Esophagus squamous epithelium (tissue), 5 donors: Measurements from ENCODE around the gene TIAL1. TPM values are rescaled to one million over a fixed set of nuclear protein-coding genes. Genes with fewer than 3 reads are reported as not detected.
"Not testable (repeated sequence)": the region's sequence is repeated elsewhere in the genome, so short reads cannot be mapped to it uniquely, and the experiment has no call there.

Experiments
- DNase-seq: peaks from one replicate; lab custom pipeline; 2025; lab: John Stamatoyannopoulos, UW
- H3K27ac ChIP-seq, 4 donors: fragments of 200-600 bp; sonication (generic); one replicate each; pipeline ENCODE4 v1.5.1; 2016 to 2019; ENCODE audit warnings: mild to moderate bottlenecking in 1 of 4
- H3K27me3 ChIP-seq, 4 donors: fragments of 200-600 bp; sonication (generic); 1 replicate in 3 of 4; 2 replicates in 1 of 4; pipeline versions ENCODE4 v1.5.1 to v1.6.0; 2017 to 2021; ENCODE audit warnings: antibody characterized with exemption in 1 of 4
- H3K36me3 ChIP-seq, 3 donors: fragments of 200-600 bp; sonication (generic); one replicate each; pipeline ENCODE4 v1.5.1; 2016 to 2019
- H3K4me1 ChIP-seq, 3 donors: fragments of 200-600 bp; sonication (generic); one replicate each; pipeline ENCODE4 v1.5.1; 2017 to 2019
- H3K4me3 ChIP-seq, 4 donors: fragments of 200-600 bp; sonication (generic); 1 replicate in 3 of 4; 2 replicates in 1 of 4; pipeline ENCODE4 v1.5.1; 2016 to 2019; ENCODE audit warnings: mild to moderate bottlenecking in 2 of 4, moderate library complexity in 1 of 4
- H3K9me3 ChIP-seq, 3 donors: fragments of 200-600 bp; sonication (generic); one replicate each; pipeline ENCODE4 v1.5.1; 2016 to 2019
- POLR2A ChIP-seq, 4 donors: fragments of 450-650 bp; IDR thresholded peaks; one replicate each; pipeline ENCODE4 v1.6.1; 2017; ENCODE audit warnings: antibody characterized with exemption in 4 of 4, mild to moderate bottlenecking in 4 of 4, moderate library complexity in 3 of 4
- WGBS, 2 donors: methylation state at CpG; one replicate each; pipeline ENCODE4 v1.1.5; 2018; 5-methylcytosine and 5-hydroxymethylcytosine counted together
- intact Hi-C: fragments of 100-400 bp; cut with DNase I; formaldehyde crosslinking; loops from one replicate; pipeline ENCODE4 v1.15.0; 2022
- total RNA-seq, 4 donors: library from RNA; depleted of rRNA; stranded (reverse); fragments of >200 nt; gene quantifications; one replicate each; pipeline ENCODE4 v1.1.0, GENCODE V29; 2016
- TF ChIP-seq, protein P1 (sequence below), 6 experiments: fragments of 450-650 bp in 4 of 6; fragments of 200-600 bp in 2 of 6; sonication (generic) in 2 of 6; IDR thresholded peaks; one replicate each; pipeline ENCODE4 v1.5.1; 2016 to 2019; ENCODE audit warnings: antibody characterized with exemption in 6 of 6, mild to moderate bottlenecking in 4 of 6, moderate library complexity in 4 of 6
- donor health status: DM: yes; HTN: yes; CAD: no.

TIAL1 gene
- total RNA-seq, 4 donors from 2014 or later = 50.1 to 84.5 (median 65.2) TPM

- H3K36me3 ChIP-seq = no peaks in the 10 kb centered on the region
- intact Hi-C loops = no loop called here
- H3K4me1 ChIP-seq = peaks cover 6 to 27% (median 19%) of the 10 kb centered on the region in 3 donors
- TF ChIP-seq POLR2A (IDR thresholded peaks at IDR 0.05) = no peak
- TF ChIP-seq, protein P1, sequence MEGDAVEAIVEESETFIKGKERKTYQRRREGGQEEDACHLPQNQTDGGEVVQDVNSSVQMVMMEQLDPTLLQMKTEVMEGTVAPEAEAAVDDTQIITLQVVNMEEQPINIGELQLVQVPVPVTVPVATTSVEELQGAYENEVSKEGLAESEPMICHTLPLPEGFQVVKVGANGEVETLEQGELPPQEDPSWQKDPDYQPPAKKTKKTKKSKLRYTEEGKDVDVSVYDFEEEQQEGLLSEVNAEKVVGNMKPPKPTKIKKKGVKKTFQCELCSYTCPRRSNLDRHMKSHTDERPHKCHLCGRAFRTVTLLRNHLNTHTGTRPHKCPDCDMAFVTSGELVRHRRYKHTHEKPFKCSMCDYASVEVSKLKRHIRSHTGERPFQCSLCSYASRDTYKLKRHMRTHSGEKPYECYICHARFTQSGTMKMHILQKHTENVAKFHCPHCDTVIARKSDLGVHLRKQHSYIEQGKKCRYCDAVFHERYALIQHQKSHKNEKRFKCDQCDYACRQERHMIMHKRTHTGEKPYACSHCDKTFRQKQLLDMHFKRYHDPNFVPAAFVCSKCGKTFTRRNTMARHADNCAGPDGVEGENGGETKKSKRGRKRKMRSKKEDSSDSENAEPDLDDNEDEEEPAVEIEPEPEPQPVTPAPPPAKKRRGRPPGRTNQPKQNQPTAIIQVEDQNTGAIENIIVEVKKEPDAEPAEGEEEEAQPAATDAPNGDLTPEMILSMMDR (IDR thresholded peaks at IDR 0.05) = no peak
- DNase-seq = no peak
- no peaks in the 10 kb centered on the region for H3K27me3 ChIP-seq
- WGBS, 2 donors = 72 to 77% methylated on average over 6 to 9 of the region's 10 CpGs
- H3K27ac ChIP-seq = peak overlapping the region in 1 of 4 donors; percentile 9
- H3K4me3 ChIP-seq = no peak overlapping the region
- H3K9me3 ChIP-seq = no peaks in the 10 kb centered on the region
Measured at GRCh38 chr10:119620241-119621077, 23.7 kb upstream of the TIAL1 start.

DNA sequence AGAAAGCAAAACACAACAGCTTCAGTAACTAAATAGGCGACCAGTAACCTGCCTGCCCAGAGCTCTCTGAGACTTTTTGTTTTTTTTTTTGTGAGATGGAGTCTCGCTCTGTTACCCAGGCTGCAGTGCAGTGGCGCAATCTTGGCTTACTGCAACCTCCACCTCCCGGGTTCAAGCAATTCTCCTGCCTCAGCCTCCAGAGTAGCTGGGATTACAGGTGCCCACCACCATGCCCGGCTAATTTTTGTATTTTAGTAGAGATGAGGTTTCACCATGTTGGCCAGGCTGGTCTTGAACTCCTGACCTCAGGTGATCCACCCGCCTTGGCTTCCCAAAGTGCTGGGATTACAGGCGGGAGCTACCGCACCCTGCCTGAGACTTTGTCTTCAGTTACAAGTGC, 23.0 kb upstream of the TIAL1 start:
- peak overlapping the region in 1 of 4 donors; percentile 9 for H3K27ac ChIP-seq
- H3K4me1 ChIP-seq = peaks cover 6 to 27% (median 19%) of the 10 kb centered on the region in 3 donors
- DNase-seq, H3K27me3 ChIP-seq, H3K9me3 ChIP-seq, intact Hi-C loops, H3K36me3 ChIP-seq, H3K4me3 ChIP-seq: not testable (repeated sequence)
- 91 to 100% methylated on average over 3 to 8 of the region's 8 CpGs for WGBS, 2 donors

DNA sequence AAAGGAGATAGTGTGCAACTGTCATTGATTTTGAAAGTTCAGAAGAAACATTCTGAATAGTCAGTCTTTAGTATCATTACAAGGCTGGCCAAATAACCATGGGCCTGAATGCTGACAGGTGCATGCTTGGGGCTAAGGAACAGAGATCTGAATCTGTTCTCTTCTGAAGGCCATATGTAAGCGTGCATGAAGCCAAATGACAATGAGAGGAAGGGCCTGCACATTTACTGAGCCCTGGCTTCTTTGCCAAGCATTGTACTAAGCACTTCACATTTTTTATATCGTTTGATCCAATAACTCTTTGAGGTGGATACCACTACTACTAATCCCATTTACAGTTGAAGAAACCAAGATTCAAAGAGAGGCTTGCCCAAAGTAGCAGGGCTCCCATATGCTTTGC, 22.5 kb upstream of the TIAL1 start:
- DNase-seq = no peak
- Histone ChIP-seq H3K27me3 (no peaks in the 10 kb centered on the region), H3K36me3 (no peaks in the 10 kb centered on the region), H3K4me3 (no peak overlapping the region), H3K4me1 (peaks cover 6 to 27% (median 19%) of the 10 kb centered on the region in 3 donors), H3K27ac (peak overlapping the region in 3 of 4 donors; percentile 27 to 68 (median 62)), H3K9me3 (no peaks in the 10 kb centered on the region)
- intact Hi-C loops = no loop called here
- no peak for TF ChIP-seq POLR2A (IDR thresholded peaks at IDR 0.05)
- TF ChIP-seq, protein P1 (IDR thresholded peaks at IDR 0.05) = no peak
- WGBS, 2 donors = 35 to 55% methylated on average over 2 of the region's 2 CpGs

GRCh38 chr10:119616882-119617570, 20.3 kb upstream of the TIAL1 start:
- no peaks in the 10 kb centered on the region for H3K9me3 ChIP-seq
- H3K27ac ChIP-seq = no peak overlapping the region
- H3K4me1 ChIP-seq = peaks cover 6 to 27% (median 19%) of the 10 kb centered on the region in 3 donors
- 67 to 88% methylated on average over 10 to 13 of the region's 13 CpGs for WGBS, 2 donors
- intact Hi-C loops = no loop called here
- no peak for DNase-seq
- TF ChIP-seq, protein P1 (IDR thresholded peaks at IDR 0.05) = peak in 1 of 6 experiments; percentile 28
- no peak for TF ChIP-seq POLR2A (IDR thresholded peaks at IDR 0.05)
- H3K36me3 ChIP-seq = no peaks in the 10 kb centered on the region
- no peaks in the 10 kb centered on the region for H3K27me3 ChIP-seq
- no peak overlapping the region for H3K4me3 ChIP-seq

DNA sequence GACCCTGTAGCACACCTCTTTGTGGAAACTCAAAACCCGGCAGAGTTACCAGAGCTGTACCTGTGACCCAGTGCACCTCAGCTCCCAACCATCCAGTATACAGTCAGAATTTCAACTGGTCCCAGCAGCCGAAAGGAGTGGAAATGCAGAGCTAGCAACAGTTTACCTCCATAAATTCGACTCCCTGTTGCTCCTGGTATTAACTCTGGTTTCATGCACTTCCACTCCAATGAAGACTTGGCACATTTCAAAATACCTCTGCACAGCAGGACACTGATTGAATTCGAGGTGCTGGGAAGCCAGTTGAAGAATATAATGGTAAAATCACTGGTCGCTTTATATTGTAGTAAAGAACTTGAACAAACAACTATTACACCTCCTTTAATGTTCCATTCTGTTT, 17.9 kb upstream of the TIAL1 start:
- Histone ChIP-seq H3K4me1 (peaks cover 6 to 20% (median 19%) of the 10 kb centered on the region in 3 donors), H3K36me3 (no peaks in the 10 kb centered on the region), H3K4me3 (no peak overlapping the region), H3K27ac (no peak overlapping the region), H3K9me3 (no peaks in the 10 kb centered on the region), H3K27me3 (no peaks in the 10 kb centered on the region)
- intact Hi-C loops = no loop called here
- DNase-seq = no peak
- 73 to 86% methylated on average over 2 to 5 of the region's 5 CpGs for WGBS, 2 donors
- TF ChIP-seq, protein P1 (IDR thresholded peaks at IDR 0.05) = no peak
